HG02970 (cell line): ENCODE results near the gene FAM111A.

Experiments used
- ATAC-seq: cut with Tn5 transposase; IDR thresholded peaks from one replicate; pipeline ENCODE4 v1.9.1; 2021; ENCODE audit warnings: mild to moderate bottlenecking, moderate library complexity, moderate number of reproducible peaks; ENCODE audit not compliant: unreplicated experiment, low FRiP score

FAM111A gene

GRCh38 chr11:59197991-59198390 lies 55.3 kb downstream of the FAM111A start:
- no peak for ATAC-seq

- ATAC-seq, result no peak
Observed at GRCh38 chr11:59198726-59199125, 56.1 kb downstream of the FAM111A start.

- peak; percentile 64 for ATAC-seq
Observed at GRCh38 chr11:59199546-59200422, 57.1 kb downstream of the FAM111A start.

- peak; percentile 32 for ATAC-seq
Observed at GRCh38 chr11:59200423-59200746, 57.7 kb downstream of the FAM111A start.

- ATAC-seq, result no peak
Observed at GRCh38 chr11:59201353-59201752, 58.7 kb downstream of the FAM111A start.
